ENCODE measurements around the gene SMC6. TPM values are rescaled to one million over a fixed set of nuclear protein-coding genes. Genes with fewer than 3 reads are reported as not detected.

SMC6 gene
- total RNA-seq, 1 experiment from 2014 or later, result 28.5 TPM

- no peak for DNase-seq (ENCODE audit: low read depth)
Observed at GRCh38 chr2:17717666-17718065, 35.9 kb downstream of the SMC6 start.

DNA sequence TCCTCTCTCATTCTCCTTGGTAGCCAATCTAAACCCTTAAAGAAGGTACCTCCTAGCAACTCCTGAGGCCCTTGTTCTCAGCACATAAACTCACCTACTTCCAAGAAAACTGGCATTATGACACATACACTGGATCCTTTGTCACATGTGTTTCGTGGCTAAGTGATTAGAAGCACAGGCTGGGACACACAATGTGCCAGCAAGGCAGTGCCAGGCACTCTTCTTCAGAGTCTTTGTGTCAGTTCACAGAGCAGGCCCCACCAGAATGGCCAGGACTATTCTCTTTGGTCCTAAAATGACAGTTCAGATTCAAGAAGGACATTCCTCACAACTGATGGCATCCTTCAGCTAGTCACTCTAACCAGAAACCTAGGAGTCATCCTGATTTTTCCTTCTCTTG, 40.3 kb downstream of the SMC6 start:
- DNase-seq (ENCODE audit: low read depth), result no peak

- no peak for DNase-seq (ENCODE audit: low read depth)
Observed at GRCh38 chr2:17710547-17711248, 42.9 kb downstream of the SMC6 start.

- DNase-seq (ENCODE audit: low read depth), result no peak
Observed at GRCh38 chr2:17709897-17710296, 43.7 kb downstream of the SMC6 start.

- no peak for DNase-seq (ENCODE audit: low read depth)
Observed at GRCh38 chr2:17708501-17708900, 45.1 kb downstream of the SMC6 start.

GRCh38 chr2:17706845-17707244, 46.8 kb downstream of the SMC6 start:
- no peak for DNase-seq (ENCODE audit: low read depth)

DNA sequence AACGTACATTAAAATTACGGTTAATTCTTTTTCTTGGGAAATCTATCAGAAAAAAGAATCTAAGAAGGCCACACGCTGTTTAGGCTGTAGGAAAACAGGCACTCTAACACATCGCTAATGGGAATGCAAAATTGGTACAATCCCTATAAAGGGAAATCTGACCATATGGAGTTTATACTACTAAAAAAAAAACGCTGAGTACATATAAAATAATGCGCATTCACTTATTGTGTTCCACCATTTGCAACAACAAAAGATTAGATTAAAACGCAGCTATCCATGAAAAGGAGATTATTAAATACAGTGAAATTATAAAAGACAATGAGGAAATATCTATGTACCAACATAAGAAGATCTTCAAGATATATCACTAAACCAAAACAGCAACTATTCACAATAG, 62.8 kb downstream of the SMC6 start:
- no peak for DNase-seq (ENCODE audit: low read depth)

GRCh38 chr2:17689010-17689409, 64.6 kb downstream of the SMC6 start:
- no peak for DNase-seq (ENCODE audit: low read depth)

GRCh38 chr2:17688600-17688999, 65.0 kb downstream of the SMC6 start:
- no peak for DNase-seq (ENCODE audit: low read depth)

DNA sequence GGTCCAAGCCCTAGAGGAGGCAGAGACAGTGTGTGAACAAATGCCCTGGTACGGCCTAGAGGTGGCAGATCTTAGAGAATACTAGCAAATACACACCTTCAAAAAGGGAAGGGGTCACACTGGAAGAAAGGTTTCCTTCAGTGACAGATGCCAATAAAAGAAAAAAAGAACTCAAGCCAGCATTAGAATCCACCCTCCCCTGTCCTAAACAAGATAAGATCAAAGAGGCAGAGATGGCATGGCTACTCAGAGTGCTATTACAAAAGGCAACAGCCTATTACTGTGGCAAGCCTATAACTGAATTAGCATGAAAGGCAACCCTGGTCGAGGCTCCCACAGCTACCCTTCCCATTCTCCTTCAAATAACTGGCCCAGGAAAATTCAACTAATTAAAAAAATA, 69.6 kb downstream of the SMC6 start:
- no peak for DNase-seq (ENCODE audit: low read depth)

DNA sequence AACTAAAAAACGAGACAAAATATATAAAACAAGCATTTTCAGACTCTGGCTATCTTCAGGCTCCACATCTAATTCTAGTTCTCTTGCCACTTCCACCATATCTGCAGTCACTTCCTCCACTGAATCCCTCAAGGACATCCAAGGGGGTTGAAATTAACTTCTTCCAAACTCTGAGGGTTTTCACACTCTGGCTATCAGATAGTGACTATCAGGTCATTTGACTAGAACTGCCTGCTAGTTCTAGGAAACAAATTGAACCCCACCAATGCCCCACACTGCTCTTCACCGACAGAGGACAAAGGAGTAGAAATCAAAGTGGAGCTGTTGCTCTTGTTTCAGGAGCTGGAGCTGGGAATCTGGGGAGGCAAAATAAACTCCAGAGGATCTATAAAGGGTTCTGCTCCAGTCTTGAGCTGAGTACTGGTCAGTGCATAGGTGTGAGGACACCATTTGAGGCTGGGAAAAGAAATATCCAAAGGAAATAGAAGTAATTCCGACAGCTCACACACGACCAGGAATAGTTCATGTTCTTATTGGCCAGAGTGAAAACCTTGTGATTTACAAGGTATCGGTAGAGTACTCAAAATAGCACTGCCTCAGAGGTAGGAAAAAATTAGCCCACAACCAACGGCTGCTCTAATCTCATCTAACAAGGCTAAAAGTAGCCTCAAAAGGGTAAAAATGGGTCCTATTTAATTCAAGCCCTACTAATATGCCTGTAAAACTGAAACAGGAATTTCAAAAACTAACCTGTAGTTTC, 71.3 kb downstream of the SMC6 start:
- DNase-seq (ENCODE audit: low read depth), result no peak

DNA sequence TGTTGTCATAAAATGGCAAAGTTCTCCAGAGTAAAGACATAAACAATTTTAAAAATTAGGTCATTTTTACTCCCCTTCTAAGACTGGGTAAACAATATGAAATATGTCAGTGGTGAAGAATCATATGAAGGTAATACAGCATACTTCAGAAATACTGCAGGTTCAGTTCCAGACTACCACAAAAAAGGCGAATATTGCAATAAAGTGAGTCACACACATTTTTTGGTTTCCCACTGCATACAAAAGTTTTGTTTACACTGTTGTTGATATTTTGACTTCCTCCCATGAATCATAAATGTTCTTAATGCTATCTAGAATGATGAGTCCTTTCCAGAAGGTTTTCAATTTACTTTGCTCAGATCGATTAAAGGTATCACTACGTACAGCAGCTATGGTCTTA, 73.5 kb downstream of the SMC6 start:
- no peak for DNase-seq (ENCODE audit: low read depth)

DNA sequence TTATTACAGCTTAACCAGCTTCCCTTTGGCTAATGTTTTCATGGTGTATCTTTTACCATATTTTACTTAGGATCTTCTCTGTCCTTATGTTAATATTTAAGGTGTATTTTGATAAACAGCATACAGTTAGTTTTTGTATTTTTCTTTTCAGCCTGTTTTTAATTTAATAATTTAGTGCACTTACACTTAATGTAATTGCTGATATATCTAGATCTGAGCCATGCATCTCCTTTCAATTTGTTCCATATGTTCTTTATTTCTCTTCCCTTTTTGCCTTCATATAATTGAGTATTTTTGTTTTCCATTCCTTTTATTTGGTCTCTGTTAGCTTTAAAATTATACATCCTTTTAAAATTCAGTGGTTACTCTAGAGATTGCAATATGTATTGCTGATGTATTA, 78.8 kb downstream of the SMC6 start:
- no peak for DNase-seq (ENCODE audit: low read depth)

GRCh38 chr2:17672583-17673317, 80.9 kb downstream of the SMC6 start:
- peak; percentile 41 for DNase-seq (ENCODE audit: low read depth)

- no peak for DNase-seq (ENCODE audit: low read depth)
Observed at GRCh38 chr2:17667898-17668297, 85.7 kb downstream of the SMC6 start.

GRCh38 chr2:17664534-17664933, 89.1 kb downstream of the SMC6 start:
- no peak for DNase-seq (ENCODE audit: low read depth)

DNA sequence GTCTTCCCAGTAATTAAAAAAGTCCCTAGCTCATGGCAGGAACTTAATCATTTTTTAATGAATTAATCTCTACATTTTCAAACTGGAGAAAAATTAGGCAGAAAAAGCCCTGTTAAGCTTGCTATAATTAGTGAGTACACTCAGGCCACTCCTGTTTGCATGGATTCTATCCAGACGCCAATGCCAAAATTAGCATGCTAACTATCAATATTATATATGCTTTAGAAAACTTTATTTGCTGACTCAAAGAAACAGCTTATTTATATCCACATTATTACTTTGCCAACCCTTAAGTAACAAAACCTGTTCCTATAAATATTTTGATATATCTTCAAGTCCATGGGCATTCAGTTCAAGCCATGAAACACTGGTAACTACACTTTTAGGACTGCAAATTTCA, 90.9 kb downstream of the SMC6 start:
- no peak for DNase-seq (ENCODE audit: low read depth)

DNA sequence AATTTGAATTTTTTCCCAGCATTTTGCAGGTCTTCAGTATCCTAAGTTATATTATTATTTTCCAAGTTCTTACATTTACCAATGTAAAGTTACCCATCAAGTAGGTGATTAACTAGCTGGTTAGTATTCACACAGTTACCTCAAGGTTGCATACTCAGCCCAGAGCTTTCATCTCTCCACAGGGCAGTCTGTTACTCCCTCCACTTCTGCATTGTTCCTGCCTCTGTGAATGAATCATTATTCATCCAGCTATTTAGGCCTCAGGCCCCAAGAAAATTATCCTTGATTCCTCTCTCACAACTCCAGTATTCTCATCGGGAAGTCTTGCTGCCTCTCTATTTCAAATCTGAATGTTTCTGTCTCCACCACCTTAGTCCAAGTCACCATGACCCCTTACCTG, 92.2 kb downstream of the SMC6 start:
- DNase-seq (ENCODE audit: low read depth), result peak; percentile 13

- no peak for DNase-seq (ENCODE audit: low read depth)
Observed at GRCh38 chr2:17660219-17660618, 93.4 kb downstream of the SMC6 start.

GRCh38 chr2:17658251-17658843, 95.3 kb downstream of the SMC6 start:
- DNase-seq (ENCODE audit: low read depth), result peak; percentile 78

GRCh38 chr2:17657759-17658158, 95.9 kb downstream of the SMC6 start:
- no peak for DNase-seq (ENCODE audit: low read depth)

DNA sequence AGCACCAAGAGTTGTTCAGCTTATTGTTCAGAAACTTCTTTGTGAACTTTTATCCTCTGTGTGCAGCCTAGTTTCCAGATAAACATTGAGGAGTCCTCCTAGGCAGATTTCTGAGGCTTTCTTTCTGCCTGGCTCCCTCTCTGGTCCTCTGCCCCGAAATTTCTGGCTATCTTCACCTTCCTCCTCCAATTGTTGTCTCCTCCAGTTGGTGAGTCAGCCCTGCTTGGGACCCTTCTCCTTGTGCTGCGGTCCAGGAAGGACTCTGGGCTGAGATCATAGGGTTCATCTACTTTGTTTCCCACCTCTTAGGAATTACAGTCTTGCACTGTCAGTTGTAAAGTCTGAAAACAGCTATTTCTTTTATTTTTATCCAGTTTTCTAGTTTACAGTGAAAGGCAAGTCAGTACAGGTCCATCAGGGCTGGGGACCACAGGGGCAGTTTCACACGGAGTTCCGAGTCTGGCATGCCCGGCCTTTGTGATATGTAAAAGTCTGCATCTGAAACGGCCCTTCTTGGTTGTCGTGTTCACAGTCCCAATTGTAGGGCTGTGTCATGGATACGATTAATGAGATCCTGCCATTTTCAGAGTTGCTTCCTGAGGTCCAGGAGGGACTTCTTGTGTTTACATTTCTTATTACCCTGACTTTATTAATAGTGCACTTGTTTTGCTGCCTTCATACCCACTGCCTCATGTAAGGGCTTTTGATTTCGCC, 100.8 kb downstream of the SMC6 start:
- no peak for DNase-seq (ENCODE audit: low read depth)
